ENCODE data around the gene ARL6IP4. TPM values are rescaled to one million over a fixed set of nuclear protein-coding genes. Genes with fewer than 3 reads are reported as not detected.

Gene ARL6IP4
- total and polyA plus RNA-seq, 2 donors (not counting 1 experiment from before 2014, with no cell fraction given): 145 to 149 TPM

DNA sequence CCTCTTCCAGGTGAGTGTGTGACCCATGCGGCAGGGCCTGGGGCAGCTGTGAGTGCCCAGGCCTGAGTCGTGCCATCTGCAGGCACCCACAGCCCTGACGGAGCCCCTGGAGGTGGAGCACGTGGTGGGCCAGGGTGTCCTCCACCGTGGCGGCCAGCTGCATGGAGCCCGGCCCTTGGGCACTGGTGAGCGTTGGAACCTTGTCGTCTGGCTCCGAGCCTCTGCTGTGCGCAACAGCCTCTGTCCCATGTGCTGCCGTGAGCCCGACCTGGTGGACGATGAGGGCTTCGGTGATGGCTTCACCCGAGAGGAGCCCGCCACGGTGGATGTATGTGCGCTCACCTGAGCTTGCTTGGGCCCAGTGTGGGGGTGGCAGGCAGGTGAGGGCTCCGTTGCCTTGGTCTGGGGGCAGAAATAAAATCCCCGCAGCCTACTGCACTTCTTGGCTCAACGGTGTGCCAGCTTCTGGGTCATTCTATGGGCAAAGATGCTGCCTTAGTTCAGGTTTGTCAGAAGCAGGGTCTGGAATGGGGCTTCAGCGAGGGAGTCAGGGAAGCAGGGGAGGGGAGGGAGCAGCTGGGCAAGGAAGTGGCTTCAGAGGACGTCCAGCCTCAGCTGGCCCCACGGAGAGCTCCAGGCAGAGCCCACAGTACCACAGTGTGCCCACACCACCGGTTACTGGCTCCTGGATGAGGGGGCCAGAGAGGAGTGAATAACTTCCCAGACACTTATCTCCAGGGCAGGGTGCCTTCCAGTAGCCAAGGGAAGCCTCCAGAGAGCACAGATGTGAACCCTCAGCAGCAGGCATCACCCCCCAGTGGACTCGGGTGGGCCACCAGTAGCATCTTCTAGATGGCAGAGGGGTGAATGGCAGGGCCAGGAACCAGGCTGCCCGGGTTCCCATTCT, 1.2 kb upstream of the ARL6IP4 start:
- Histone ChIP-seq H3K4me3 (replicated peaks in 1 of 4; ENCODE audit: control extremely low read depth in 1 of 4, insufficient read depth in 1 of 4, low read depth in 3 of 4, low read length in 4 of 4) (peak overlapping the region; percentile 70 to 82 (median 78)), H3K9me3 (ENCODE audit: control insufficient read depth, insufficient read depth, low read depth, low read length) (no peaks in the 10 kb centered on the region), H4K20me1 (ENCODE audit: control insufficient read depth, extremely low read depth, insufficient read depth, low read length) (no peaks in the 10 kb centered on the region), H3K4me1 (ENCODE audit: control insufficient read depth, extremely low read depth, insufficient read depth, low read length) (peaks cover 28% of the 10 kb centered on the region), H3K27me3 (ENCODE audit: control insufficient read depth, insufficient read depth, low read length) (no peaks in the 10 kb centered on the region), H3K9ac (ENCODE audit: insufficient read depth, low read length) (peak overlapping the region; percentile 75), H3K36me3 (ENCODE audit: control insufficient read depth, insufficient read depth, low read length) (peaks cover 21% of the 10 kb centered on the region), H3K4me2 (ENCODE audit: extremely low read depth, insufficient read depth, low read length) (peak overlapping the region; percentile 95), H2AFZ (ENCODE audit: low read length) (no peak overlapping the region), H3K27ac (ENCODE audit: insufficient read depth, low read length) (peak overlapping the region; percentile 46), H3K79me2 (ENCODE audit: control insufficient read depth, insufficient read depth, low read length) (peaks cover 43% of the 10 kb centered on the region)
- no peak for DNase-seq (ENCODE audit: low read depth in 2 of 2)
- TF ChIP-seq, protein P1, sequence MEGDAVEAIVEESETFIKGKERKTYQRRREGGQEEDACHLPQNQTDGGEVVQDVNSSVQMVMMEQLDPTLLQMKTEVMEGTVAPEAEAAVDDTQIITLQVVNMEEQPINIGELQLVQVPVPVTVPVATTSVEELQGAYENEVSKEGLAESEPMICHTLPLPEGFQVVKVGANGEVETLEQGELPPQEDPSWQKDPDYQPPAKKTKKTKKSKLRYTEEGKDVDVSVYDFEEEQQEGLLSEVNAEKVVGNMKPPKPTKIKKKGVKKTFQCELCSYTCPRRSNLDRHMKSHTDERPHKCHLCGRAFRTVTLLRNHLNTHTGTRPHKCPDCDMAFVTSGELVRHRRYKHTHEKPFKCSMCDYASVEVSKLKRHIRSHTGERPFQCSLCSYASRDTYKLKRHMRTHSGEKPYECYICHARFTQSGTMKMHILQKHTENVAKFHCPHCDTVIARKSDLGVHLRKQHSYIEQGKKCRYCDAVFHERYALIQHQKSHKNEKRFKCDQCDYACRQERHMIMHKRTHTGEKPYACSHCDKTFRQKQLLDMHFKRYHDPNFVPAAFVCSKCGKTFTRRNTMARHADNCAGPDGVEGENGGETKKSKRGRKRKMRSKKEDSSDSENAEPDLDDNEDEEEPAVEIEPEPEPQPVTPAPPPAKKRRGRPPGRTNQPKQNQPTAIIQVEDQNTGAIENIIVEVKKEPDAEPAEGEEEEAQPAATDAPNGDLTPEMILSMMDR (conservative IDR thresholded peaks at IDR 0.05 in 1 of 2, IDR thresholded peaks at IDR 0.05 in 1 of 2; ENCODE audit: low read depth in 1 of 2, low read length in 2 of 2): no peak
- TF ChIP-seq EZH2 (IDR thresholded peaks at IDR 0.05; ENCODE audit: low read length, missing control alignments): no peak

DNA sequence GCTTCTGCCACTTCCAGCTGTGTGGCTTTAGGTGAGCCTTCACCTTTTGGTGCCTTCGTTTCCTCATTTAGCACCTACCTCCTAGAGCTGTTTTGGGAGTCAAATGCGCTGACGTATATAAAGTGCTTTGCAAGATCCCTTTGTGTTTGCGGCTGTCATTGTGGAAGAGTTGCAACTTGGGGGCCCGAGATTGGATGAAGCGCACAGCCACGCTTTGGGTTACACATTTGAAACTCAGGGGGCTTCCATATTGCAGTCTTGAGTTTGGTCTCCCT, 636 bp upstream of the ARL6IP4 start:
- Histone ChIP-seq H2AFZ (ENCODE audit: low read length) (no peak overlapping the region), H3K9ac (ENCODE audit: insufficient read depth, low read length) (peak overlapping the region; percentile 75), H3K27me3 (ENCODE audit: control insufficient read depth, insufficient read depth, low read length) (no peaks in the 10 kb centered on the region), H3K79me2 (ENCODE audit: control insufficient read depth, insufficient read depth, low read length) (peaks cover 43% of the 10 kb centered on the region), H3K4me2 (ENCODE audit: extremely low read depth, insufficient read depth, low read length) (peak overlapping the region; percentile 95), H3K4me3 (replicated peaks in 1 of 4; ENCODE audit: control extremely low read depth in 1 of 4, insufficient read depth in 1 of 4, low read depth in 3 of 4, low read length in 4 of 4) (peak overlapping the region; percentile 70 to 82 (median 78)), H3K4me1 (ENCODE audit: control insufficient read depth, extremely low read depth, insufficient read depth, low read length) (peaks cover 34% of the 10 kb centered on the region), H3K36me3 (ENCODE audit: control insufficient read depth, insufficient read depth, low read length) (peaks cover 21% of the 10 kb centered on the region), H3K9me3 (ENCODE audit: control insufficient read depth, insufficient read depth, low read depth, low read length) (no peaks in the 10 kb centered on the region), H4K20me1 (ENCODE audit: control insufficient read depth, extremely low read depth, insufficient read depth, low read length) (no peaks in the 10 kb centered on the region), H3K27ac (ENCODE audit: insufficient read depth, low read length) (peak overlapping the region; percentile 46)
- TF ChIP-seq EZH2 (IDR thresholded peaks at IDR 0.05; ENCODE audit: low read length, missing control alignments): no peak
- TF ChIP-seq, protein P1 (conservative IDR thresholded peaks at IDR 0.05 in 1 of 2, IDR thresholded peaks at IDR 0.05 in 1 of 2; ENCODE audit: low read depth in 1 of 2, low read length in 2 of 2): no peak
- DNase-seq (ENCODE audit: low read depth in 2 of 2): no peak

DNA sequence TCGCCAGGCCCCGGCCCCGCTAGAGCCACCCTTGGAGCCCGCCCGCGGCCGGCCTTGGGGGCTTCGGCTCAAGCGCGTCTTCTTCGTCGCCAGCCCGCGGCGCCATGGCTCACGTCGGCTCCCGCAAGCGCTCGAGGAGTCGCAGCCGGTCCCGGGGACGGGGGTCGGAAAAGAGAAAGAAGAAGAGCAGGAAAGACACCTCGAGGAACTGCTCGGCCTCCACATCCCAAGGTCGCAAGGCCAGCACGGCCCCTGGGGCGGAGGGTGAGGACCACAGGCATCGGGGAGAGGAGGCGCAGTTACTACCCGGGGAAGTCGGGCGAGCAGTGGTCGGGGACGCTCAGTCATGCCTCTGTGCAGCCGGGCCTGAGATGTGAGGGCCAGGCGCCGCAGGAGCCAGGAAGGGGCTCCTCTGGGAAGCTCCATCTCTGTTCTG, 573 bp downstream of the ARL6IP4 start:
- peak in 1 of 2 donors; percentile 27 for DNase-seq (ENCODE audit: low read depth in 2 of 2)
- H3K9ac ChIP-seq (ENCODE audit: insufficient read depth, low read length): peak overlapping the region; percentile 75
- H2AFZ ChIP-seq (ENCODE audit: low read length): no peak overlapping the region
- peaks cover 25% of the 10 kb centered on the region for H3K36me3 ChIP-seq (ENCODE audit: control insufficient read depth, insufficient read depth, low read length)
- TF ChIP-seq EZH2 (IDR thresholded peaks at IDR 0.05; ENCODE audit: low read length, missing control alignments): no peak
- TF ChIP-seq, protein P1 (conservative IDR thresholded peaks at IDR 0.05 in 1 of 2, IDR thresholded peaks at IDR 0.05 in 1 of 2; ENCODE audit: low read depth in 1 of 2, low read length in 2 of 2): no peak
- peaks cover 37% of the 10 kb centered on the region for H3K79me2 ChIP-seq (ENCODE audit: control insufficient read depth, insufficient read depth, low read length)
- peak overlapping the region; percentile 46 for H3K27ac ChIP-seq (ENCODE audit: insufficient read depth, low read length)
- H3K4me1 ChIP-seq (ENCODE audit: control insufficient read depth, extremely low read depth, insufficient read depth, low read length): peaks cover 33% of the 10 kb centered on the region
- H3K4me2 ChIP-seq (ENCODE audit: extremely low read depth, insufficient read depth, low read length): peak overlapping the region; percentile 76
- H3K9me3 ChIP-seq (ENCODE audit: control insufficient read depth, insufficient read depth, low read depth, low read length): no peaks in the 10 kb centered on the region
- no peaks in the 10 kb centered on the region for H4K20me1 ChIP-seq (ENCODE audit: control insufficient read depth, extremely low read depth, insufficient read depth, low read length)
- peak overlapping the region; percentile 76 to 82 (median 79) for H3K4me3 ChIP-seq (replicated peaks in 1 of 4; ENCODE audit: control extremely low read depth in 1 of 4, insufficient read depth in 1 of 4, low read depth in 3 of 4, low read length in 4 of 4)
- no peaks in the 10 kb centered on the region for H3K27me3 ChIP-seq (ENCODE audit: control insufficient read depth, insufficient read depth, low read length)

Data from fibroblast of lung (primary cell).